HL-60/S4 treated with retinoic acid at 250 ng/mL for 4 days and 3 days (cell line): ENCODE results near the gene TLCD1.

ENCODE experiments used
- in situ Hi-C: fragments of 300-500 bp; cut with MboI; formaldehyde crosslinking; loops from 2 replicates; pipeline ENCODE4 v1.7.0; 2022; ENCODE audit warnings: low sequenced_read_pairs

The TLCD1 gene

GRCh38 chr17:28700830-28701492 lies 25.1 kb downstream of the TLCD1 start:
- in situ Hi-C loops: no loop called here

- in situ Hi-C loops: no loop called here
These were observed 25.8 kb downstream of the TLCD1 start for GRCh38 chr17:28700278-28700677.

GRCh38 chr17:28698253-28698941 lies 27.6 kb downstream of the TLCD1 start:
- in situ Hi-C loops: no loop called here

- in situ Hi-C loops: no loop called here
These were observed 32.2 kb downstream of the TLCD1 start for GRCh38 chr17:28693869-28694268.

GRCh38 chr17:28689011-28689410 lies 37.0 kb downstream of the TLCD1 start:
- in situ Hi-C loops: no loop called here

- in situ Hi-C loops: no loop called here
These were observed 37.6 kb downstream of the TLCD1 start for GRCh38 chr17:28688481-28688880.

- in situ Hi-C loops: no loop called here
These were observed 39.7 kb downstream of the TLCD1 start for GRCh38 chr17:28686296-28686695.

- in situ Hi-C loops: no loop called here
These were observed 40.7 kb downstream of the TLCD1 start for GRCh38 chr17:28685366-28685765.

GRCh38 chr17:28684963-28685362 lies 41.1 kb downstream of the TLCD1 start:
- in situ Hi-C loops: no loop called here

- in situ Hi-C loops: no loop called here
These were observed 43.4 kb downstream of the TLCD1 start for GRCh38 chr17:28682655-28683054.

- in situ Hi-C loops: no loop called here
These were observed 50.1 kb downstream of the TLCD1 start for GRCh38 chr17:28675980-28676379.

- in situ Hi-C loops: no loop called here
These were observed 50.5 kb downstream of the TLCD1 start for GRCh38 chr17:28675490-28675889.
